ENCODE measurements around the gene NDRG4.

- TF ChIP-seq CTCF (IDR thresholded peaks at IDR 0.05) (no peak), POLR2A (IDR thresholded peaks at IDR 0.05) (no peak), POLR2AphosphoS5 (IDR thresholded peaks at IDR 0.05) (no peak), EP300 (IDR thresholded peaks at IDR 0.05) (no peak)
Measured at GRCh38 chr16:58459344-58460218, 40.4 kb upstream of the NDRG4 start.

Data from stomach (tissue), 4 donors.